ENCODE measurements around the gene PECR.

GRCh38 chr2:216012830-216013079 is 68.9 kb downstream of the PECR start:
- TF ChIP-seq EZH2phosphoT487 (IDR thresholded peaks at IDR 0.05; ENCODE audit: insufficient read depth, low read depth) (no peak), EZH2 (IDR thresholded peaks at IDR 0.05; ENCODE audit: insufficient read depth, poor library complexity, severe bottlenecking) (no peak)
